Activated T-cell treated with anti-CD3 and anti-CD28 coated beads, Interleukin-2, amount 50 U/mL, for 48 hours (primary cell): Measurements from ENCODE around the gene APOBEC3A.
"Not testable (repeated sequence)": the region's sequence is repeated elsewhere in the genome, so short reads cannot be mapped to it uniquely, and the experiment has no call there.

ENCODE experiments used
- DNase-seq, 2 experiments: peaks; one replicate each; pipeline ENCODE4 v3.0.0-alpha.2; 2020

APOBEC3A gene

DNA sequence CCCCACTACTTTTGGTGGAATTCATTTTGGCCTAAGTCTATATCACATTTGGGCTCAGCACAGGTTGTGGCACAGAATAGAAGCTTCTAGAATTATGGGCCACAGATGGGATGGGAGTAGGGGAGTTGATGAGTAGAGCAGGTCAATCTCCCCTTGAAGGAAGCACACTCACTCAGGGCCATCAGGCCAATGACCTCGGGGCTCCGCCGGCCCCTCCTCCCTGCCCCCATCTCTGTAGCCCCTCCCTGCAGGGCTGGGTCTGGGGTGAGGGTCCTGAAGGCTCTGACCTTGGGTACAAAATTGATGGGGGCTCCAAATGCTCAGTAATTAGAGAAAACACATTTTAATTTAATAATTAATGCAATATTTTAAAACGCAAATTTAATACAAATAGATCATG lies 3.3 kb downstream of the APOBEC3A start:
- DNase-seq, result not testable (repeated sequence)

DNA sequence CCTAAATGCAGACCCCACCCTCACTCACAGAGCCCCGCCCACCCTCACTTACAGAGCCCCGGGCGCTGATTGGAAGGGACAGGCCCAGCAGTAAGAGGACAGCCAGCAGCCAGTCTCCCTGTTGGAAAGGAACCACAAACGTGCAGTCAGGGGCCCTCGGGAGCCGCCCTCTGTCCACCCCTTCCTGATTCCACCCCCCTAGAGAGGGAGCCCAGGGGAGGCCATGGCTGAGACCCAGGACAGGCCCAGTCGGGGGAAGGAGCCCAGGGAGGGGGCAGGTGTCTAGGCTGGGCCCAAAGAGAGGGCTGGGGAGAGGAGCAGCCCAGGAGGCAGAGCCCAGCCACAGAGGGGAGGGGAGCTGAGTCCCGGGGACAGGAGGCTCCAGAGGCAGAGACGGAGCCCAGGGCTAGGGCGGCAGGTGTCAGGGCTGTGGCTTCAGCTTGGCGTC lies 5.9 kb downstream of the APOBEC3A start:
- DNase-seq, result not testable (repeated sequence)

DNA sequence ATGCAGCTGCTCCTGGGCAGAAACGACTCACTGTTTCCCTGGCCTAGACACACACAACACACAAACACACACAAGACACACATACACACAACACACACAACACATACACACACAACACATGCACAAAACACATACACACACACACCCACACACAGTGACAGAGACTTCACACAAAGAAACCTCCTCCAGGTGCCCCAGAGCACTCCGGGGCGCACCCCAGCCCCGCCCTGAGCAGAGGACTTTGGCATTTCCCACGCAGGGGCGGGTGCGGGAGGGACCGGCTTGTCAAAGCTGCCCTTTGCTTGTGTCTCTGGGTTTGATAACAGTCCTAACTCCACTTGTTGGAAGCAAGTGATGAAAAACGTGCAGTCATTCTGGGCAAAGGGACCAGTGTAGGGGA lies 6.5 kb downstream of the APOBEC3A start:
- no peak for DNase-seq

DNA sequence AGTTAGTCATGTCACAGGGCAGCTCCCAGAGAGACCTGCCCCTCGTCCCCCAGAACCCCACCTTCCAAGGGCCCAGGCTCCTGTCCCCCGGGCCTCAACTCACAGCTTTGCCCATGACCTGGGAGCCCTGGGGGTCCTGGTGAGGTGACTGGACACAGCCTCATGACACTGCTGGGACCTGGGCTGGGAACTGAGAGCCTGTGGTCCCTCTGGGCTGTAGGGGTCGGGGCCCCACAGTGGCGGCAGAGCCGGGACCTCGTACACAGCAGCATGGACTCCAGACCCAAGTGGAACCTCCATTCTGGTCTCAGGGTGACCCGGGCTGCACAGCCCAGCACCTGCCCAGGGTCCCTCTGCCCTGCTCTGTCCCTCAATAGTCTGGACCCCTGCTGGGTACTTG lies 6.9 kb downstream of the APOBEC3A start:
- no peak for DNase-seq

DNA sequence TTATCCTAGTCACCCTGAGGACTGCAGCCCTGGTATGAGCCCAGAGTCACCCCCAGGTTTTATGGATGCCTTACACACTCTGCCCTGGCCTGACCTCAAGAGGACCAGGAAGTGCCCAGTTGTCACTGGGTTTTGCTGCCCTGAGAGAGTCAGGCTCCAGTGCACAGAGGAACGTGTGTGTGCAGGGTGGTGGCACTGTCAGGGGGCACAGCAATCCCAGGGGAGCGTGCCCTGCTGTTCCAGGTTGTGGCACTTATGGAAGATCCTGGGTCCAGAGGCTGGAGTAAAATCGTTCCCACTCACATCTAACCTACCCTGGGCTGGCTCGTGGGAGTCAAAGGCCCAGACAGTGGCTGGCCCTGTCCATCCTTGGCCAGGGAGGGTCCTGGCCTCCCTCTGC lies 7.6 kb downstream of the APOBEC3A start:
- no peak for DNase-seq

DNA sequence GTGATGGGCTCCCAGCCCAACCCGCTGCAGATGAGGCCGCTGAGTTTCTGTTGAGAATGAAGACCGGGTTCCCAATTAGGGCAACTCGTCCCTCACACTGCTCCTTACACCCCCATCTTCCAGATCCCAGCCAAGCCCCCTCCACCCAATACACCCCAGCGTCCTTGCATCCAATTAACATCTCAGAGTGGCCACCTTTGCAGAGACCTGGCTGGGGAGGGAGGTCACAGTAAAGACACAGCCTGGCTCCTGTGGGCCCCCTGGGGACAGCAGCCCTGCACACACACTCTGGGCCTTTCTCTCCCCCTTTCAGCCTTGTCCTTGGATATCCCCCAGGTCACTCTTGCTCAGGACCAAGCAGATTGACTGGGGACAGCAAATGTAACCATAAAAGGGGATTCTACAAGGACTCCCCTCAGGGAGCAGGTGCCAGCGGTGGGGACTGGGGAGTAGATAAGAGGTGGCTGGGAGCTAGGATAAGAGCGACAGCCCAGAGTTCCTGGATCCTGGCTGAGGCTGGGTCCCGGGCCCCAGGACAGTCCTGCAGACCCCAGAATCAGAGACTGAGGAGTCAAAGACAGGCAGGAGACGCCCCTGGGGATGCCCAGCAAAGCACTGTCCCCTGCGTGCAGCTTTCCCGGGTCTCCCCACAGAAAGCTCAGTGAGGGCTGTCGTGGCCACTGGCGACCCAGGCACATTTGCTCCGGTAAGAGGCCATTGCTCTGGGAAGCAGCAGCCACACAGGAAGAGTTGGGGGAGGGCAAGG lies 8.4 kb downstream of the APOBEC3A start:
- DNase-seq, result no peak

DNA sequence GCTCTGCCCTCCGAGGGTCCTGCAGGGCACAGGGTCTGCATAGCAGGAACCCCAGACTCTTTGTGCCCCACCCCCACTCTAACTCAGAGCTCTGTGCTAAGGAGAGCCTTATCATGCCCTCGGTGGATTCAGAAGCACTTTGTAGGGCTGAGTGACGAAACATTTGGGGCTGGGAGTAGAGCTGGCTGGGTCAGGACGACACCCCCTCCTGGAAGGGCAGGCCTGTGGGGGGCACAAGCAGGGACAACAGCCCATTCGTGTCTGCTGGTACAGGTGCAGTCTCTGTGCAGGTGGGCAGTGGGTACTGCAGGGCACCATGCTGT lies 8.9 kb downstream of the APOBEC3A start:
- no peak for DNase-seq

DNA sequence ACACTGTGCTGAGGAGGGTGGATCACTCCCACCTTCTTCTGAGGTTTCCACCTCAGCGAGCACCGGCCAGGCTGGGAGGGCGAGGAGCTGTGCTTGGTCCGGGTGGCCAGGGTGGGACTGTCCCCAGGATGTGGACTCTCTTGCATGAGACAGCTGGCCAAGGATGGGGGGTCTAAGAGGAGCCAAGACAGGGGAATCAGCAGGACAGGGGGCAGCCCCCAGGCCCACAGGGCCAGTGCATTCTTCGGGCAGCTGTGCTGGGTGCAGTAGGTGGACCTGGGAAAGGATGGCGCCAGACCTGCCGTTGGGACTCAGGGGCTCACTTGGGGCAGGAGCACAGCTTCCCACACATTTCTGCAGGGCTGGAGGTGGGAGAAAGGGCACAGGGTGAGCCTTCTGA lies 9.5 kb downstream of the APOBEC3A start:
- no peak for DNase-seq

DNA sequence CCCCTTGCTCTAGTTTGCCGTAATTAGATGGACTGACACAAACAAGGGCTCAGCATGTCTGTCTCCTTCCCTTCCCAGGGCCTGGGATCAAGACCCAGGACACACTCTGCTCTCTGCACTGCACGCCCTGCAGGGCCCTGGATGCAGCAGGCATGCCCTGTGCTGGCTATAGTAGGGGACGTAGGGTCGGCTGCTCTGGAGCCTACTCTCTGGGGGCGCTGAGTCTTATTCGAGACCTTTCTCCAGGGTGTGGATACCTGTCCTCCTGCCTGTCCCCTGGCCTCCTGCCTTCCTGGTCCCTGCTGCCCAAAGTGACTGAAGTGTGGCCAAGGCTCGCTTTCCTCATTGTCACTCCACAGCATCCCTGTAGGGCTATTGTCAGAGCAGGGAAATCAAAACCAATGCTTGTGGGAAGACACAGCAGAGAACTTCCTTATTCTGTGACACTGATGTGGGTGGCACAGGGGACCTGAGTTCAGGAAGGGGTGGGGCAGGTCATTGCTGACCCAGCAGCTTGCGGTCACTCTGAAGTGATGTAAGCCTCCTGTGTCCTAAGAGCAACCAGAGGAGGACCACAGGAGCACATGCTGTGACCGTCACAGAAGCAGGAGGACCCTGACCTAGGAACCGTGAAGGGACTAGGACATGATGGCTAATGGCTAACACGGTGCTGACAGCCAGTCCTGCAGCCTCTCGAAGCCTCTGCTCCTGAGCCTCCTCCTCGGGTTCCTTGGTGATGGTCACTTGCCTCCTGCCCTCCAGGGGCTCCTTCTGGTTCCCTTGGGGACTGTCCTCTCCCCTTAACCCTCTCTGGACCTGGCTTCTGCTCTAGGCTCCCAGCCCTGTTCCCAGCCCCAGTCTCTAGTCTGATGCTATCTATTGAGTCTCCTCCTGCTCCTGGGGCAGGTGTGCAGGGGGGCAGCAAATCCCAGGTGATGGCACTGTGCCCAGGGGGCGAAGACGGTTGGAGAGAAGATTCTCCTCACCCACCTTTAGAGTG lies 10.3 kb downstream of the APOBEC3A start:
- no peak for DNase-seq

DNA sequence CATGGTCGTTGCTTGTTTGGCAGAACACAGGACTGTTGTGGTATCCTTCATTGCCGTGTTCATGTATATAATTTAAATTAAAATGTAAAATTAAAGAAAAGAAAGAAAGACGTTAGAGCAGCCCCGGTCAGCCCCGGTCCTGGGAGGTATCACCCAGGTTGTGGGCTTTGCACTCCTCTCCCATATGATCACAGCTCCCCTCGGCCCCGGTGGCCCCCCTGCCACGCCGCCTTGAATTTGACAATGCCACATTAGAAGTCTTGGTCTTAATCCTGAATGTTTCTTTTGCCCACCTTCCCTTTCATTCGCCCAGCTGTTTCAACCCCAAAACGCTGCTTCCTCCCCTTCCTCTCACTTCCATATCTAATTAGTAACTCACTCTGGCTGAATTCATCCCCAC lies 11.4 kb downstream of the APOBEC3A start:
- no peak for DNase-seq

DNA sequence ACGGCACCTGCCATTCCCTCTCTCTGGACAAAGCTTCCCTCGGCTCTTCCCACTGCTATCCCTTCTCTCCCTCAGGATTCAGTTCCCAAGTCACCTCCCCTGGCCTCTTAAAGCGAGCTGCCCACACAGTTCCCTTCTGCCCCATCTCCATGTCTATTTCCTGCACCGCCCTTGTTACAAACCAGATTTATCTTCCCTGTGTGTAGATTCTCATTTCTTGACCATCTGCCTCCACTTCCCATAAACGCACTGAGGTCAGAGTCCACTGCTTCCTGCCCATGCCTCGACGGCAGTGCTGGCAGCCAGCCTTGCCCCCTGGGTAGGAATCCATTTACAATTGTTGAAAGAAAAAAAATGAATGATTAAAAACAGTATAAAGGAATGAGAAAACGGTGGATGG lies 13.1 kb downstream of the APOBEC3A start:
- no peak for DNase-seq

DNA sequence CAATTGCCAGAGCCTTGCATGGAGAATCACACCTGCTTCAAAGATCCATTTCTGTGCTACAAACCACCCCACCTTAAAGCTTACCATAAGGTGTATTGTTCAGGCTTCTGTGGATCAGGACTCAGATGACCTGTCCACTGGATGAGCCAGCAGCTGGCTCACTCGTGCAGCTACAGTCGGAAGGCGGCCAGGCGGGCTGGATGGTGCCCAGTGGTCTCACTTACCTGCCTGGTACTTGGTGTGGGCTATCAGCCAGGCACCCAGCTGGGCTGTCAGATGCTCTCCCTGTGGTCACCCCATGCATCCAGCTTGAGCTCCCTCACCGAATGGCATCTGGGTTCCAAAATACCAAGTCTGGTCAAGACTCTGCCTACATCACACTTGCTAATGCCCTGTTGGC lies 13.8 kb downstream of the APOBEC3A start:
- DNase-seq, result no peak

DNA sequence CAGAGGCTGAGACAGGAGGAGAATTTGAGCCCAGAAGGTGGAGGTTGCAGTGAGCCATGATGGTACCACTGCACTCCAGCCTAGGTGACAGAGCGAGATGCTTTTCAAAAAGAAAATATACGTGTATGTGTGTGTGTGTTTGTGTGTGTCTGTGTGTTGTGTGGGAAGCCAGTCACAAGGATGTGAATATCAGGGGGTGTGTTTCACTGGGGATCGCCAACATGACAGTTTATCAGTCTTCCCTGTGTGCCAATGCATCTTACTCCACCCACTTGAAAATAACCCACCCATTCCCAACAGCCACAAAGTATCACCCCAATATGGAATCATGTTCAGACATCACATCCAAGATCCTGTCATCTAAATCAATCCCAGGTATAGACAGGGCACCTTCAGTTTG lies 14.4 kb downstream of the APOBEC3A start:
- no peak for DNase-seq

DNA sequence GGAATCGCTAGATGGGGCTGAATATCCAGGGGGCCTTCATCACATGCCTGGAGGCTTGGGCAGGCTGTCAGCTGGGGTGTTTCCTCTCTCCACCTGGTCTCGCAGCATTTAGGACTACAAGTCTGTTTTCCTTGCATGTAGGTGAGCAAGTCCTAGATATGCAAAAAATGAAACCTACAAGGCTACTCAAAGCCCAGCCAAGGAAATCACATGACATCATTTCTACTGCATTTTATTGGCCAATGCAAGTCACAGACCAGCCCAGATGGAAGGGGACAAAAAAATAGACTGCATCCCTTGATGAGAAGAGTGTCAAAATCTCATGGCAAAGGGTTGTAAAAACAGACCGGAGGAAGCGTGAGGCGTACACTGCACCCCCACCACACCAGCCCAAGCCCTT lies 15.1 kb downstream of the APOBEC3A start:
- no peak for DNase-seq

DNA sequence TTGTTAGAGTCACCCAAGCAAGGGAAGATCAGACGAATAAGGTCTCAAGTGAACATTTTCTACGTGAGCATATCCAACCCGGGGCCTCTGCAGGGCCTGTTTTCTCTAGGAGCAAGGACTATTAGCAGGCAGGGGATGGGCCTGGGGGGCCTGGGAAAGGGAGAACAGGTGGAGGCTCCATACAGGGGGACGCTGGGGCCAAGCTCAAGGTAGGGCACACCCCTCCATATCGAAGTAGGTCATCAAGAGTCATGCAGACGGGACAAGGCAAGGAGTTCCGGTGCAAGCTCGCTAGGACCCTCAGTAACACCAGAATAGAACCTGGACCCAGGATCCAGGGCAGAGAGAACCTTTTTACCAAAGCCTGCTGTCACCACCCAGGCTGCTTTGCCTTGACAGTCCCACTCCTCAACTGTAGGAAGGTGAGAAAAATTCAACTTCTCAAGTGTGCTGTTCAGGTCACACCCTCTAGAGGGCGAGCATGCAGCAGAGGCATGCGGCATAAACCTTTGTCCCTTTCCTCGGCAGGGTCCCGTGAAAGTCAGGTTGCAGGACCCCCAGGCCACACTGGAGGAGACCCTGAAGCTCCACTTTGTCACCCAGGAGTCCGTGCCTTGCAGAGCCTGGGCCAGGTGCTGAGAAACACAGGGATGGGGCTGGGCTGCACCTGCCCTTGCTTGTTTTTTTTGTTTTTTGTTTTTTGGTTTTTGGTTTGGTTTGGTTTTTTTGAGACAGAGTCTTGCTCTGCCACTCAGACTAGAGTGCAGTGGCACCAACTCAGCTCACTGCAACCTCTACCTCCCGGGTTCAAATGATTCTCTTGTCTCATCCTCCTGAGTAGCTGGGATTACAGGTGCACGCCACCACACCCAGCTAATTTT lies 16.1 kb downstream of the APOBEC3A start:
- peak; percentile 72 to 75 for DNase-seq

DNA sequence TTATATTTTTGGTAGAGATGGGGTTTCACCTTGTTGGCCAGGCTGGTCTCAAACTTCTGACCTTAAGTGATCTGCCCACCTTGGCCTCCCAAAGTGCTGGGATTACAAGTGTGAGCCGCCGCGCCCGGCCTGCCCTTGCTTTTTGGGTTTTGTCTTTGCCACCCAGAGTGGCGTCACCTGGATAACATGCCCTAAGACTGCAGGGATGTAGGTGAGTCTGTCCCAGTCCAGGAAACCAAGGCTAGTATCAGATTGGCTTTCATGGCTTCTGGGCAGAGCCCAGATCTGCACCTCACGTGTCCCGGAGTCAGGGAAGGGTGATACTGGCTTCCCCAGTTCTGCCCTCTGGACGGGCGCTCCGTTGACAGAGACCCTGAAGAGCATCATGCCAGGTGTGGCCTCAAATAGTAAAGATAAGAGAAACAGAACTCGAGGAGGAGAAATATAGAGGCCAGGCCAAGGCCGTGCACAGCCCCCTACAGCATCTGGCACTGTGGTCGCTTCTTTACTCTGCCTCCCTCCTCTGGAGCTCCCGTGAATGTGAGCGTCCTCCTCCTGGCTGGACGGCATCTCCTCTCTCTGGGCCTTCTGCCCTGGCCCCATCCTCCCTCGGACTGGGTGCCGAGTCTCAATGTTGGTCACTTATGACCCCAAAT lies 16.9 kb downstream of the APOBEC3A start:
- no peak for DNase-seq

DNA sequence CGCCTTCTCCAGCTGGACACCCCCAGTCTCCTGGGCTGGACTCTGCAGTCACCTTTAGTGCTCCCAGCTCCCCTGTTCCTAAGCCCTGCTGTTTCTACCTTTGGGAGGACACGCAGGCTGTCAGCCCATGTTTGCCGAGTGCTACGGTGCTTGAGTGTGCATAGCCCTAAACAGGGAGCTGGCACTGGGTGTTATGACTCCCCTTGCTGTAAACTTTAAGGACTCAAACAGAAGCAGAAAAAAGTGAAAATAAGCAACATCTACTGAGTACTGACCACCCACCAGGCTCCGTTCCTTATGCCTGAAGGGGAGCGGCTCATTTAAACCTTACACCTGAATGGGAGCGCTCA lies 17.4 kb downstream of the APOBEC3A start:
- DNase-seq, result no peak

DNA sequence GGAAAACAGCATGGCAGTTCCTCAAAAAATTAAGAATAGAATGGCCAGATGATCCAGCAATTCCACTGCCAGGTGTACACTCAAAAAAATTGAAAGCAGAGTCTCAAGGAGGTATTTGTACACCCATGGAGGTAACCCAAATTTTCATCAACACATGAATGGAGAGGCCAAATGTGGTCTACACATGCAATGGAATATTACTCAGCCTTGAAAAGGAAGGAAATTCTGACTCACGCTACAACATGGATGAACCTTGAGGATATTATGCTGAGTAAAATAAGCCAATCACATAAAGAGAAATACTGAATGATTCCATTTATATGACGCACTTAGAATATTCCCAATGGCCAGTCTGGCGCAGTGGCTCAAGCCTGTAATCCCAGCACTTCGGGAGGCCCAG lies 19.9 kb downstream of the APOBEC3A start:
- DNase-seq, result not testable (repeated sequence)

DNA sequence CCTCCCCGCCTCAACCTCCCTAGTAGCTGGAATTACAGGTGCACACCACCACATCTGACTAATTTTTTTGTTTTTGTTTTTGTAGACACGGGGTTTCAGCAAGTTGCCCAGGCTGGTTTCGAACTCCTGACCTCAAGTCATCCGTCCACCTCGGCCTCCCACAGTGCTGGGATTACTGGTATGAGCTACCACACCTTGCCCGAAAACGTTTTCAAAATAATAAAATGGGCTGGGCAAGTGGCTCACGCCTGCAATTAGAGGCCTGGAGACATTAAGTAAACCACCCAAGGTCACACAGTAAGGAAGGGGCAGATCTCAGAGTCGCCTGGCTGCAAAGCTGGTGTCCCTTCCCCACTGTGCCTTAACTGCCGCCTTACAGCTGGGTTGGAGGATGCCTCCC lies 23.2 kb downstream of the APOBEC3A start:
- not testable (repeated sequence) for DNase-seq

DNA sequence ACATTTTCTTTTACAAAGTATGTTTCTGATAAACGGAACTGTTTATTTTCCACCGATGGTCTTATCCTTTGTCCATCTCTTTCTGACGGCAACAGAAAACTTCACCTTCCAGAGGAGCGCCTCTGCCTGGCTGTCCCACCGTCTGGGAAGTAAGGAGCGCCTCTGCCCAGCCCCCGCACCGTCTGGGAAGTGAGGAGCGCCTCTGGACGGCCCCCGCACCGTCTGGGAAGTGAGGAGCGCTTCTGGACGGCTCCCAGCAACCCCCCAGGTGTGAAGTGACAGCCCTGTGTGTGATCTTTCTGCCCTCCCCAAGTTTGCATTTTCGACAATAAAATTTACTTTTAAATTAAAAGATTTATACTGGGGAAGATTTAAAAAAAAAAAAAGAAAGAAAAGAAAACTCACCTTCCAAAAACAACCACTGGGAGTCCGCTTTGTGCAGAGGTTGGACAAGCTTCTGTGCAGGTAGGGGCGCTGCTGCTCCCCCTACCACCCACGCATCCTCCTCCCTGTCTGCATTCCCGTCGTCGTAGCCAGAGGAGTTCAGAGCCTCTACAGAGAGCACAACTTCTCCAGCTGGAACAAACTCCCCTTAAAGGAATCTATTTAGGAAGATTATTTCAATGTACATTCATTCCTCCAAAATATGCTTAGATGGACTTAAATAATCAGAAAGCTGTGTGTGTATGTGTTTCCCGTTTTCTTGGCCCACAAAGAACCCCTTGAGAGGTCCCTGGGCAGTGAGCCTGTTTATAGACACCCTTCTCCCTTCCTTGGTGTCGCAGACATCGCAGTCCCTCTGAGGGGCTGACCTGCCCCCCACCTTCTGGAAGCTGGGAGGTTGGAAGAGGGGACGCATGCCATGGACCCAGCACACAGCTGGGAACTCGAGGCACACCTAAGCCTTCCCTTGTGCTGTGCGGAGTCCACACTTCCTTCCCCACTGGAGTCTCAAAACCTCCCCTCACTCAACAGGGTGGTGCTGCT lies 23.9 kb downstream of the APOBEC3A start:
- DNase-seq, result peak in 1 of 2 experiments; percentile 44
